ENCODE results near the gene CRHR1.

The CRHR1 gene

DNA sequence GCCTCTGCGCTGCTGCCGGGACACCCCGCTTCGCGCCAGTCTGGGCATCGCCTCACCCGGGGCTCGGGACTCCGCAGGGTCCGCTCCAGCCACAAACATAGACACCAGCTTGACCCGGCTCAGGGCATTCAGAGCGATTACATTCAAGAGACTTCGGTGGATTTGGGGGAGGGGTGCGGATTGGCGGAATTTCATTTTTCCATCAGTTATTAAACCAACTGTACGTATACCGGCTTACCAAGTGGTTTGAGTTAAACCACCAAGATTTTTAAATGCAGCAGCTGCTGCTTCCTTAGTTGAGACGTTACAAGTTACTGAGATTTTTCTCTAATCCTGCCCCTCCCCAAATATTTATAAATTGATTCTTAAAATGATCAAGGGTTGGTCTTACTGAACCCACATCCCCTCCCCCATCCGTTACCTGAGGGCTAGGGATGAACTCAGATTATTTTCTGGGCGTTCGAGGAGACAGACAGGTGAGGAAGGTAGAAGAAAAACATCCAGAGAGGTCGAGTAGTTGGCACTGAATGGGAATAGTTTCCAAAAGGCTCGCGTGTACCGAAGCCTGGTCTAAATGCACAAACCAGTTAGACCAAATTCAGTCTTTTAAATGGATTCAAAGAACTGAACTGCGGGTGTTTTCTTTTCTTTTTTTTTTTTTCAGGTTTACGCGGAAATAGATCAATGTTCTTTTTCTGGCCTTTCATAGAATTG, 1.5 kb downstream of the CRHR1 start:
- no peak for DNase-seq
- TF ChIP-seq EZH2 (optimal IDR thresholded peaks at IDR 0.05; ENCODE audit: low read depth, low read length) = no peak
- TF ChIP-seq EZH2phosphoT487 (IDR thresholded peaks at IDR 0.05; ENCODE audit: low read length) = no peak
- TF ChIP-seq, protein P1, sequence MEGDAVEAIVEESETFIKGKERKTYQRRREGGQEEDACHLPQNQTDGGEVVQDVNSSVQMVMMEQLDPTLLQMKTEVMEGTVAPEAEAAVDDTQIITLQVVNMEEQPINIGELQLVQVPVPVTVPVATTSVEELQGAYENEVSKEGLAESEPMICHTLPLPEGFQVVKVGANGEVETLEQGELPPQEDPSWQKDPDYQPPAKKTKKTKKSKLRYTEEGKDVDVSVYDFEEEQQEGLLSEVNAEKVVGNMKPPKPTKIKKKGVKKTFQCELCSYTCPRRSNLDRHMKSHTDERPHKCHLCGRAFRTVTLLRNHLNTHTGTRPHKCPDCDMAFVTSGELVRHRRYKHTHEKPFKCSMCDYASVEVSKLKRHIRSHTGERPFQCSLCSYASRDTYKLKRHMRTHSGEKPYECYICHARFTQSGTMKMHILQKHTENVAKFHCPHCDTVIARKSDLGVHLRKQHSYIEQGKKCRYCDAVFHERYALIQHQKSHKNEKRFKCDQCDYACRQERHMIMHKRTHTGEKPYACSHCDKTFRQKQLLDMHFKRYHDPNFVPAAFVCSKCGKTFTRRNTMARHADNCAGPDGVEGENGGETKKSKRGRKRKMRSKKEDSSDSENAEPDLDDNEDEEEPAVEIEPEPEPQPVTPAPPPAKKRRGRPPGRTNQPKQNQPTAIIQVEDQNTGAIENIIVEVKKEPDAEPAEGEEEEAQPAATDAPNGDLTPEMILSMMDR (IDR thresholded peaks at IDR 0.05; ENCODE audit: low read length) = no peak
- Histone ChIP-seq H3K4me2 (ENCODE audit: low read depth, low read length) (no peak overlapping the region), H3K27ac (ENCODE audit: low read length) (no peak overlapping the region), H3K27me3 (replicated peaks; ENCODE audit: insufficient read depth, low read length) (peaks cover 92% of the 10 kb centered on the region), H3K9ac (ENCODE audit: low read length) (no peak overlapping the region), H3F3A (ENCODE audit: insufficient read depth, low read length) (no peaks in the 10 kb centered on the region), H3K4me3 (ENCODE audit: low read length) (no peak overlapping the region), H3K36me3 (replicated peaks; ENCODE audit: insufficient read depth, low read length) (no peaks in the 10 kb centered on the region), H2AFZ (ENCODE audit: low read length) (no peak overlapping the region), H3K4me1 (ENCODE audit: low read length) (no peaks in the 10 kb centered on the region), H3K9me3 (replicated peaks; ENCODE audit: insufficient read depth, low read length) (no peaks in the 10 kb centered on the region), H4K20me1 (ENCODE audit: insufficient read depth, low read length) (no peaks in the 10 kb centered on the region), H3K79me2 (ENCODE audit: low read length) (no peaks in the 10 kb centered on the region), H3K9me2 (replicated peaks; ENCODE audit: insufficient read depth, low read length) (no peaks in the 10 kb centered on the region)

GRCh38 chr17:45786349-45786748, 2.2 kb downstream of the CRHR1 start:
- Histone ChIP-seq H4K20me1 (ENCODE audit: insufficient read depth, low read length) (no peaks in the 10 kb centered on the region), H3K27me3 (replicated peaks; ENCODE audit: insufficient read depth, low read length) (peaks cover 94% of the 10 kb centered on the region), H3K79me2 (ENCODE audit: low read length) (no peaks in the 10 kb centered on the region), H3F3A (ENCODE audit: insufficient read depth, low read length) (no peaks in the 10 kb centered on the region), H3K4me1 (ENCODE audit: low read length) (no peaks in the 10 kb centered on the region), H3K4me2 (ENCODE audit: low read depth, low read length) (no peak overlapping the region), H3K9me2 (replicated peaks; ENCODE audit: insufficient read depth, low read length) (no peaks in the 10 kb centered on the region), H3K36me3 (replicated peaks; ENCODE audit: insufficient read depth, low read length) (no peaks in the 10 kb centered on the region), H3K9me3 (replicated peaks; ENCODE audit: insufficient read depth, low read length) (no peaks in the 10 kb centered on the region), H2AFZ (ENCODE audit: low read length) (no peak overlapping the region), H3K4me3 (ENCODE audit: low read length) (no peak overlapping the region), H3K27ac (ENCODE audit: low read length) (no peak overlapping the region), H3K9ac (ENCODE audit: low read length) (no peak overlapping the region)
- DNase-seq = no peak
- TF ChIP-seq EZH2 (optimal IDR thresholded peaks at IDR 0.05; ENCODE audit: low read depth, low read length) = no peak
- TF ChIP-seq, protein P1 (IDR thresholded peaks at IDR 0.05; ENCODE audit: low read length) = no peak
- no peak for TF ChIP-seq EZH2phosphoT487 (IDR thresholded peaks at IDR 0.05; ENCODE audit: low read length)

- TF ChIP-seq EZH2 (optimal IDR thresholded peaks at IDR 0.05; ENCODE audit: low read depth, low read length) (no peak), EZH2phosphoT487 (IDR thresholded peaks at IDR 0.05; ENCODE audit: low read length) (no peak)
- TF ChIP-seq, protein P1 (IDR thresholded peaks at IDR 0.05; ENCODE audit: low read length) = no peak
- Histone ChIP-seq H3F3A (ENCODE audit: insufficient read depth, low read length) (no peaks in the 10 kb centered on the region), H2AFZ (ENCODE audit: low read length) (no peak overlapping the region), H3K79me2 (ENCODE audit: low read length) (no peaks in the 10 kb centered on the region), H4K20me1 (ENCODE audit: insufficient read depth, low read length) (no peaks in the 10 kb centered on the region), H3K4me2 (ENCODE audit: low read depth, low read length) (no peak overlapping the region), H3K9me3 (replicated peaks; ENCODE audit: insufficient read depth, low read length) (no peaks in the 10 kb centered on the region), H3K4me3 (ENCODE audit: low read length) (no peak overlapping the region), H3K9me2 (replicated peaks; ENCODE audit: insufficient read depth, low read length) (no peaks in the 10 kb centered on the region), H3K4me1 (ENCODE audit: low read length) (no peaks in the 10 kb centered on the region), H3K27me3 (replicated peaks; ENCODE audit: insufficient read depth, low read length) (peaks cover 94% of the 10 kb centered on the region), H3K9ac (ENCODE audit: low read length) (no peak overlapping the region), H3K27ac (ENCODE audit: low read length) (no peak overlapping the region), H3K36me3 (replicated peaks; ENCODE audit: insufficient read depth, low read length) (no peaks in the 10 kb centered on the region)
- no peak for DNase-seq
These were observed 2.9 kb downstream of the CRHR1 start for GRCh38 chr17:45787044-45787443.
